Stimulated activated CD4-positive, alpha-beta T cell treated with anti-CD3 and anti-CD28 coated beads, Interleukin-4, amount 100 ng/mL, for 24 hours (primary cell): ENCODE data around the gene PCLAF.
"Not testable (repeated sequence)": the region's sequence is repeated elsewhere in the genome, so short reads cannot be mapped to it uniquely, and the experiment has no call there.

ENCODE experiments used
- DNase-seq: peaks from one replicate; pipeline ENCODE4 v3.0.0-alpha.2; 2020

PCLAF gene

DNA sequence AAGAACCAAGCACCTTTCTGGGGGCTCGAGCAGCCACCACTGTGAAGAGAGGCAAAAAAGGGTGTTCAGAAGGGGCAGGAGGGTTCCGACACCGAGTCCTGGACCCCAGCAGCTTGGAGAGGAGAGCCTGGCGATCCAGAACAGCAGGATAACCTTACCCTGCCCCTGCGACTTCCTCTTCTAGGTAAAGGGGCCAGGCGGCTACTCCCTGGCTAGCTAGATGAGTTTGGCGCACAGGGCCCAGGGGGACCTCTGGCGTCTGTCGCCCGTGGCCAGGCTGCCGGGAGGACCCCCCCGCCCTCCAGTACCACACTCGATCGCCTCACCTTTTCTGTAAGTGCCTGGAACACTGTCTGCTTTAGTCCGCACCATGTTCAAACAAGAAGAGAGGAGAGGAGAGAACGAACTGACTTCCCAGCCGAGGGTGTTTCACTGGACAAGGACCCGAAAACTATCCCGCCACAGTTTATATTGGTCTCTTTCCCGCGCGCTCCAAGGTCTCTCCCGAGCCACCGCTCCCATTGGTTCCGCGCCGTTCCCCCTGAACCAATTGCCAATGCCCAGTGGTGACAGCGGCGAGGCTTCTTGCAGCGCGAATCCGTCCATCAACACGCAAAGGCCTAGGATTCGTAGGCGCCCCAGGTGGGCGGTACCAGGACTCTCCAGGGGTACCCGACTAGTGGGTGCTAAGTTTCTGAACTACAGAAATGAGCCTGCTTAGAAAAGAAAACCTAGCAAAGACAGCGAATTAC is at the start of gene PCLAF:
PCLAF (minus strand) TSS at position 442 of the 752 bp plus-strand sequence; CDS start at position 372, 70 bp downstream.
- DNase-seq, result peak; percentile 95

DNA sequence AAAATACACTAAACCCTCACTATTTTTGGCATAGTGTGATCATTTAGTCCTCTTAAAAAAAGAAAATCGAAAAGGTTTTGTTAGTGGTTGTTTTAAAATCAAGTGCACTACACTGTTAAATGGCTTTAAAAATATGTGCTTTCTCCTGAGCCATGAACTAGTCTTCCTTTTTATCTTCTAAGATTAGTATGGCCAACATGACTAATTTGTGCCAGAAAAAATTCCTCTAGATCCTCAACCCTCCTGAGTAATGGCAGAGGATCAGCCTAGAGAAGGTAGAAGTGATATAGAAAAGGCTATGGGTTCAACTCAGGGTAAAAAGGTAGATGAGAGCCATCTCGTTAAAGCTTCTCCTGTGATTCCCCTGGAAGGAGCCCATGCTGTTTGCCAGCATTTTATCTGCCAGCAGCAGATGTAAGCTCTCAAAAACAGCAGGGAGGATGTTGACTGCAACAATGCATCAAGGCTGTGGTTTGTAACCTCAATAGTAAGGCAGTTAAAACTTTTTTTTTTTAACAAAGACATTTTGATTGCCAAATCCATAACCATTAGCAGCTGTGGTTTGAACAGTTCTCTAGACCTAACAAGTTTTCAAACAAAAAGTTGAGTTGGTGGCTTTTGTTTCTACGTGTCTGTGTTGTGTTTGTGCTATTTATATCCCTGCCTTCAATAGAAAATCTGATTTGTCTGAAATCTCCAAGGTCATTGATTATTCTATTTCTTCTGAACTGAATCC is 48.9 kb upstream of the PCLAF start:
- peak; percentile 38 for DNase-seq

- peak; percentile 41 for DNase-seq
Observed at GRCh38 chr15:64429448-64429847, 48.2 kb upstream of the PCLAF start.

- no peak for DNase-seq
Observed at GRCh38 chr15:64426845-64427465, 45.7 kb upstream of the PCLAF start.

DNA sequence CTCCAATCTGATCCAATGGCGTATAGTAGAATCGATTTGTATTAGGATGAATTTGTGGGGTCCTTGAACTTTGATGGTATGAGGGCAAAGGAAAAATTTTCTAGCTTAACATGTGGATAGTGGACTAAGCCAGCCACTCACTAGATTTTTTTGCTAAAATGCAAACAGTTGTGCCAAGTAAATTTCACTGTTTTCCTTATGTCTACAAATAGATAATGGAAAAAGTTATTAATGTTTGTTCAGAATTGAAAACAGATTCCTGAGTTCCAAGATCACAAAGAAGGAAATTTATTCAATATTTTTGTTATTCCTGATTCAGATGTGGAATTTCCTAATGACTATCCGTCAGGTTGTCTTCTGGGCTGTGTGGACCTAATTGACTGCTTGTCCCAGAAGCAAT is 44.0 kb upstream of the PCLAF start:
- DNase-seq, result no peak

GRCh38 chr15:64423970-64424369 is 42.7 kb upstream of the PCLAF start:
- DNase-seq, result no peak

DNA sequence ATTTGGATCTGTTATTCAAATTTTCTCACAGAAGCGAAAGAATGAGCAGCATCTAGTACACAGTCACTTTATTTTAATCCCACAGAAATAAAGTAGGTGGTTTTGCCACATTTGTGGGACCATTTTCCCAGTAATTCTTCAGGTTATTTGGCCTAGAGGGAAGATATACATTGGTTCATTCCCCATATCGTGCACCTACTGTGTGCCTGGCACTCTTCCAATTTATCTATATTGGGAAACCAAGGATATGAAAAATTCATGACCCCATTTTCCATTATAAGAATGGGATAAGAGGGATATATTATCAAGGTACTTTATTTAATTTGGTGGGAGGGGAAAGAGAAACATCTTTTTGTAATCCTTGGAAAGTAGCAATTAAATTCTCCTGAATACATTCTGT is 41.5 kb upstream of the PCLAF start:
- no peak for DNase-seq

GRCh38 chr15:64412216-64412615 is 31.0 kb upstream of the PCLAF start:
- DNase-seq, result no peak

GRCh38 chr15:64400583-64400982 is 19.3 kb upstream of the PCLAF start:
- no peak for DNase-seq

- DNase-seq, result no peak
Observed at GRCh38 chr15:64398575-64398974, 17.3 kb upstream of the PCLAF start.

- no peak for DNase-seq
Observed at GRCh38 chr15:64396789-64397188, 15.5 kb upstream of the PCLAF start.

- not testable (repeated sequence) for DNase-seq
Observed at GRCh38 chr15:64392471-64392870, 11.2 kb upstream of the PCLAF start.

DNA sequence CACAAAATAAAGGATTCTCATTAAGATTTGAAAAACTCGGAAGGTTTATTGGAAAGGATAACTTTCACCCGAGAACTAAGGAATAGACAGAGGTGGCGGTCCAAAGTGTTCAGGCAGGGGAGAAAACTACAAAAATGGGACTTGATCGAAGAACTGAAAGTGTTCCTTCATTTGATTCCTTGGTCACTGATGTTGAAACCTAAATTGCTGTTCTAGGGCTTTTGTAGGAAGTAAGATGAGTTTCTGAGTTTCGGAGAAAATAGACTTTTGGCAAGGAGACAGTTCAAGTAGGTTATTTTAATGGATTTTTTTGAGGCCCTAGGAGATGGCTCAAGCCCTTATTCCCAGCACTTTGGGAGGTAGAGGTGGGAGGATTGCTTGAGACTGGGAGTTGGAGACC is 7.8 kb upstream of the PCLAF start:
- DNase-seq, result no peak

DNA sequence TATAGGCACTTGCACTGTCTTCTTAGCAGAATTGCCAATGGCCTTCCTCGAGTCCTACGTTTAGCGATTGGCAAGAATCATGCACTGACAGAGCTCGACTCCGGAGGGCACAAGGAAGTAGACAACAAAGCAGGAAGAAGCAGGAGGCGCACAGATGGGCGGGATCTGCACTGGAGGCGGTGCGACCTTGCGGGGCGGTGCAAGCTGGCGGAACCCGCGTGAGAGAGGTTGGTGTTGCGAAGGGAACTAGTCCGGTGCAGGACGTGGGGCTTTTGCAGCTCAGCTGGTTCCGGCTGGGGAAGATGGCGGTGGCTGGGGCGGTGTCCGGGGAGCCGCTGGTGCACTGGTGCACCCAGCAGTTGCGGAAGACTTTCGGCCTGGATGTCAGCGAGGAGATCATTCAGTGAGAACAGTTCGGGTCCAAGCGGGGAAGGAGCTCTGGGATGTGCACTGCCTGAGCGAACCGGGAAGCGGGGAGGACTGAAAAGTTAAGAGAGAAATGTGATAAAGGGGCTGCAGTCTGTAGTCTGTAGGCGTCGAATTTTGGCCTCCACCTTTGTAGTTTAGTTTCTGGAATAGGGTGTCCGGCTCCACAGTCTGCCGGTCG is 6.4 kb upstream of the PCLAF start, which contains the start of gene TRIP4:
TRIP4 (plus strand) TSS at position 275 of the 607 bp plus-strand sequence; CDS start at position 303, 28 bp downstream.
- DNase-seq, result peak; percentile 97

DNA sequence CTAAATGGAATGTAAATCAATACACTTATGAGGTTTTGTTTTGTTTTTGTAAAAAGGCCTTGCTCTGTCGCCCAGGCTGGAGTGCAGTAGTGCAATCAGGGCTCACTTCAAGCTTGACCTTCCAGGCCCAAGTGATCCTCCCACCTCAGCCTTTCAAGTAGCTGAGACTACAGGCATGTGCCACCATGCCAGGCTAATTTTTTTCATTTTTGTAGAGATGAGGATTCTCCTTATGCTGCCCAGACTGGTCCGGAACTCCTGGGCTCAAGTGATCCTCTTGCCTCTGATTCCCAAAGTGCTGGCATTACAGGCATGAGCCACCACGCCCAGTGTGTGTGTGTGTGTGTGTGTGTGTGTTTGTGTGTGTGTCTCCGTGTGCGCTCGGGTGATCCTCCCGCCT is 5.0 kb upstream of the PCLAF start:
- DNase-seq, result no peak

DNA sequence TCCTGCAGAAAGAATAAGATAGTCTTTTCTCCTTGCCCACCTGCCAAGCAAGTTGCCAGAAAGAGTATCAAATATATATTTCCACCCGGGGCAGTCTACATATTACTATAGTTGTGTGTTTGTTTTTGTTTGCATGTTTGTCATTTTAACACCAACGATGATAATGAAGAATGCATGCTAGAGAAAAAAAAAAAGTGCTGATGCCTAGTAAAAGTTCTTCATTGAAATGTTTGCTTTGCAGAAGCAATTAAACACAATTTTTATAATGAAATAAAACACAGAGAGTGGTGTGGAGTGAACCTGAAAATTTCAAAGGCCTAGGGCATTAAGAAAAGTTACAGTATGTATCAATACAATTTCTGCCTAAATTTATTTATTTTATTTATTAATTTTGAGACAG is 2.5 kb upstream of the PCLAF start:
- no peak for DNase-seq

GRCh38 chr15:64380130-64380870 is 941 bp downstream of the PCLAF start:
- DNase-seq, result not testable (repeated sequence)

GRCh38 chr15:64379216-64379960 is 1.9 kb downstream of the PCLAF start:
- DNase-seq, result no peak

GRCh38 chr15:64373360-64373759 is 7.9 kb downstream of the PCLAF start:
- DNase-seq, result no peak

DNA sequence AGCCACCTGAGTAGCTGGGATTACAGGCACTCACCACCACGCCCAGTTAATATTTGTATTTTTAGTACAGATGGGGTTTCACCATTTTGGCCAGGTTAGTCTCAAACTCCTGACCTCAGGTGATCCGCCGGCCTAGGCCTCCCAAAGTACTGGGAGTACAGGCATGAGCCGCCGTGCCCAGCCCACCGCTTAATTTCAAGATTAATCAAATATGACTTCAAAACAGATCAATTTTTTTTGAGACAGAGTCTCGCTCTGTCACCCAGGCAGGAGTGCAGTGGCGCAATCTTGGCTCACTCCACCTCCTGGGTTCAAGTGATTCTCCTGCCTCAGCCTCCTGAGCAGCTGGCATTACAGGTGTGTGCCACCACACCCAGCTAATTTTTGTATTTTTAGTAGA is 9.9 kb downstream of the PCLAF start:
- not testable (repeated sequence) for DNase-seq

- DNase-seq, result no peak
Observed at GRCh38 chr15:64369078-64369607, 12.1 kb downstream of the PCLAF start.

DNA sequence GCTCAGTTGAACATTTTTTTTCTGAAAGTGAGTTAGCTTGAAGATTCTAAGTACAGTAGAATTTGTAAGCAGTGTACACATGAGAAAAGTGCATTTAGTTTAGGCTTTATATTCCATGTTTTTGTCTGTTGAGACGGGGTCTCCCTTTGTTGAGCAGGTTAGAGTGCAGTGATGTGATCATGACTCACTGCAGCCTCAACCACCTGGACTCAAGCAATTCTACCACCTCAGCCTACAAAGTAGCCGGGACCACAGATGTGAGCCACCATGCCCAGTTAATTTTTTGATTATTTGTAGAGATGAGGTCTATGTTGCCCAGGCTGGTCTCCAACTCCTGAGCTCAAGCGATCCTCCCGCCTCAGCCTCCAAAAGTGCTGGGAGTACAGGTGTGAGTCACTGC is 20.0 kb downstream of the PCLAF start:
- no peak for DNase-seq
